ENCODE results near the gene C1QTNF1.
A peak's percentile ranks its signal among the peaks of the same experiment; 100 is the strongest.

Gene C1QTNF1

GRCh38 chr17:78992542-78993212, 31.3 kb upstream of the C1QTNF1 start:
- no peak for DNase-seq (ENCODE audit: low read depth in 2 of 2)

GRCh38 chr17:78993241-78993956, 30.6 kb upstream of the C1QTNF1 start:
- DNase-seq (ENCODE audit: low read depth in 2 of 2) = peak in 1 of 2 donors; percentile 15

- DNase-seq (ENCODE audit: low read depth in 2 of 2) = no peak
Observed at GRCh38 chr17:78993981-78994671, 29.8 kb upstream of the C1QTNF1 start.

- no peak for DNase-seq (ENCODE audit: low read depth in 2 of 2)
Observed at GRCh38 chr17:78995022-78995760, 28.8 kb upstream of the C1QTNF1 start.

GRCh38 chr17:78995761-78996451, 28.1 kb upstream of the C1QTNF1 start:
- no peak for DNase-seq (ENCODE audit: low read depth in 2 of 2)

GRCh38 chr17:78996781-78997201, 27.2 kb upstream of the C1QTNF1 start:
- DNase-seq (ENCODE audit: low read depth in 2 of 2) = no peak

GRCh38 chr17:78997231-78997741, 26.7 kb upstream of the C1QTNF1 start:
- no peak for DNase-seq (ENCODE audit: low read depth in 2 of 2)

GRCh38 chr17:78997881-78998280, 26.1 kb upstream of the C1QTNF1 start:
- no peak for DNase-seq (ENCODE audit: low read depth in 2 of 2)

- no peak for DNase-seq (ENCODE audit: low read depth in 2 of 2)
Observed at GRCh38 chr17:78998311-78999055, 25.5 kb upstream of the C1QTNF1 start.

- DNase-seq (ENCODE audit: low read depth in 2 of 2) = no peak
Observed at GRCh38 chr17:78999056-78999768, 24.8 kb upstream of the C1QTNF1 start.

GRCh38 chr17:78999947-79000395, 24.0 kb upstream of the C1QTNF1 start:
- no peak for DNase-seq (ENCODE audit: low read depth in 2 of 2)

GRCh38 chr17:79000396-79001189, 23.4 kb upstream of the C1QTNF1 start:
- no peak for DNase-seq (ENCODE audit: low read depth in 2 of 2)

GRCh38 chr17:79001190-79002020, 22.6 kb upstream of the C1QTNF1 start:
- no peak for DNase-seq (ENCODE audit: low read depth in 2 of 2)

- DNase-seq (ENCODE audit: low read depth in 2 of 2) = no peak
Observed at GRCh38 chr17:79002291-79002690, 21.7 kb upstream of the C1QTNF1 start.

GRCh38 chr17:79002796-79003593, 21.0 kb upstream of the C1QTNF1 start:
- DNase-seq (ENCODE audit: low read depth in 2 of 2) = no peak

- no peak for DNase-seq (ENCODE audit: low read depth in 2 of 2)
Observed at GRCh38 chr17:79003661-79004411, 20.1 kb upstream of the C1QTNF1 start.
